GM23248 (cell line): ENCODE results near the gene GDPD5. TPM values are rescaled to one million over a fixed set of nuclear protein-coding genes. Genes with fewer than 3 reads are reported as not detected.

Experiments used
- DNase-seq: peaks from one replicate; pipeline ENCODE4 v3.0.0-alpha.2; 2015
- H2AFZ ChIP-seq: fragments of 200-600 bp; sonication (generic); 2 replicates; pipeline ENCODE4 v1.6.1; 2016; ENCODE audit warnings: antibody characterized with exemption
- H3F3A ChIP-seq: fragments of 200-600 bp; sonication (generic); 2 replicates; pipeline ENCODE4 v1.6.1; 2016; ENCODE audit warnings: mild to moderate bottlenecking, antibody characterized with exemption, mixed run types; ENCODE audit not compliant: insufficient read depth
- H3K27ac ChIP-seq: fragments of 200-600 bp; sonication (generic); 2 replicates; pipeline ENCODE4 v1.5.1; 2016; ENCODE audit warnings: mild to moderate bottlenecking
- H3K27me3 ChIP-seq: fragments of 200-600 bp; sonication (generic); replicated peaks from 2 replicates; pipeline ENCODE4 v1.6.1; 2016; ENCODE audit warnings: mild to moderate bottlenecking; ENCODE audit not compliant: insufficient read depth
- H3K36me3 ChIP-seq: fragments of 200-600 bp; sonication (generic); 2 replicates; pipeline ENCODE4 v1.6.1; 2016; ENCODE audit warnings: low read depth, mild to moderate bottlenecking
- H3K4me1 ChIP-seq: fragments of 200-600 bp; sonication (generic); 2 replicates; pipeline ENCODE4 v1.6.1; 2016; ENCODE audit warnings: mild to moderate bottlenecking; ENCODE audit not compliant: insufficient read depth
- H3K4me2 ChIP-seq: fragments of 200-600 bp; sonication (generic); one replicate; pipeline ENCODE4 v1.6.1; 2016; ENCODE audit warnings: mild to moderate bottlenecking; ENCODE audit not compliant: unreplicated experiment
- H3K4me3 ChIP-seq: fragments of 200-600 bp; sonication (generic); 2 replicates; pipeline ENCODE4 v1.5.1; 2016; ENCODE audit warnings: mild to moderate bottlenecking
- H3K79me2 ChIP-seq: fragments of 200-600 bp; sonication (generic); 2 replicates; pipeline ENCODE4 v1.6.1; 2016; ENCODE audit warnings: mild to moderate bottlenecking; ENCODE audit not compliant: insufficient read depth
- H3K9ac ChIP-seq: fragments of 200-600 bp; sonication (generic); 2 replicates; pipeline ENCODE4 v1.6.1; 2016; ENCODE audit warnings: mild to moderate bottlenecking
- H3K9me2 ChIP-seq: fragments of 200-600 bp; sonication (generic); 2 replicates; pipeline ENCODE4 v1.6.1; 2016; ENCODE audit warnings: mixed run types, mild to moderate bottlenecking, moderate library complexity; ENCODE audit not compliant: insufficient read depth
- H3K9me3 ChIP-seq: fragments of 200-600 bp; sonication (generic); one replicate; pipeline ENCODE4 v1.6.1; 2017; ENCODE audit warnings: low read depth
- H4K20me1 ChIP-seq: fragments of 200-600 bp; sonication (generic); 2 replicates; pipeline ENCODE4 v1.6.0; 2016; ENCODE audit not compliant: insufficient read depth
- EZH2 ChIP-seq: fragments of 200-600 bp; sonication (generic); IDR thresholded peaks from 2 replicates; pipeline ENCODE4 v1.6.1; 2018; ENCODE audit warnings: antibody characterized with exemption, mild to moderate bottlenecking; ENCODE audit not compliant: insufficient read depth, poor library complexity, severe bottlenecking
- EZH2phosphoT487 ChIP-seq: fragments of 200-600 bp; sonication (generic); IDR thresholded peaks from 2 replicates; pipeline ENCODE4 v1.6.1; 2018; ENCODE audit warnings: antibody characterized with exemption, moderate library complexity, mild to moderate bottlenecking, low read depth; ENCODE audit not compliant: insufficient read depth
- WGBS, 2 experiments: methylation state at CpG; one replicate each; pipeline ENCODE4 v1.1.6; 2015 to 2017; ENCODE audit warnings: low lambda C conversion rate in 2 of 2, low coverage in 1 of 2; ENCODE audit errors: missing lambda C conversion rate in 2 of 2; 5-methylcytosine and 5-hydroxymethylcytosine counted together
- in situ Hi-C: fragments of 300-500 bp; cut with MboI; formaldehyde crosslinking; loops from 2 replicates; pipeline ENCODE4 v1.15.0; 2020
- polyA plus RNA-seq: library from polyadenylated mRNA; unstranded; fragments of >200 nt; fragmentation: Nextera tagmentation; extraction: Ambion mirVana; gene quantifications from 2 replicates; pipeline ENCODE4 v1.2.1, GENCODE V29; 2016
- total RNA-seq: library from RNA; depleted of rRNA; stranded (reverse); fragments of >200 nt; shearing (Covaris generic); gene quantifications from 2 replicates; pipeline ENCODE4 v1.2.3, GENCODE V29; 2014

GDPD5 gene
- total and polyA plus RNA-seq, 2 experiments from 2014 or later: 3.4 to 10.7 TPM

- Histone ChIP-seq H3F3A (no peaks in the 10 kb centered on the region), H3K4me1 (0 out of 2 replicates have a peak, but pooled peaks cover 4% of the 10 kb centered on the region), H3K27ac (no peak within 1 kb of the TSS), H4K20me1 (no peaks in the 10 kb centered on the region), H3K4me2 (no peak within 1 kb of the TSS), H2AFZ (no peak within 1 kb of the TSS), H3K9ac (no peak within 1 kb of the TSS), H3K9me2 (no peaks in the 10 kb centered on the region), H3K9me3 (no peaks in the 10 kb centered on the region), H3K36me3 (no peaks in the 10 kb centered on the region), H3K4me3 (no peak within 1 kb of the TSS), H3K79me2 (no peaks in the 10 kb centered on the region), H3K27me3 (peaks cover 20% of the 10 kb centered on the region)
- in situ Hi-C loops: no loop called here
- TF ChIP-seq EZH2phosphoT487: no peak
- TF ChIP-seq EZH2: no peak
- no peak for DNase-seq
- WGBS, 2 experiments: 31 to 40% methylated on average over 10 to 14 of the region's 14 CpGs
These were observed 92.8 kb downstream of the GDPD5 start, which contains the start of gene KLHL35 for GRCh38 chr11:75432911-75433321. KLHL35 (minus strand) TSS chr11:75433203; CDS start chr11:75430629, 2,574 bp downstream.

DNA sequence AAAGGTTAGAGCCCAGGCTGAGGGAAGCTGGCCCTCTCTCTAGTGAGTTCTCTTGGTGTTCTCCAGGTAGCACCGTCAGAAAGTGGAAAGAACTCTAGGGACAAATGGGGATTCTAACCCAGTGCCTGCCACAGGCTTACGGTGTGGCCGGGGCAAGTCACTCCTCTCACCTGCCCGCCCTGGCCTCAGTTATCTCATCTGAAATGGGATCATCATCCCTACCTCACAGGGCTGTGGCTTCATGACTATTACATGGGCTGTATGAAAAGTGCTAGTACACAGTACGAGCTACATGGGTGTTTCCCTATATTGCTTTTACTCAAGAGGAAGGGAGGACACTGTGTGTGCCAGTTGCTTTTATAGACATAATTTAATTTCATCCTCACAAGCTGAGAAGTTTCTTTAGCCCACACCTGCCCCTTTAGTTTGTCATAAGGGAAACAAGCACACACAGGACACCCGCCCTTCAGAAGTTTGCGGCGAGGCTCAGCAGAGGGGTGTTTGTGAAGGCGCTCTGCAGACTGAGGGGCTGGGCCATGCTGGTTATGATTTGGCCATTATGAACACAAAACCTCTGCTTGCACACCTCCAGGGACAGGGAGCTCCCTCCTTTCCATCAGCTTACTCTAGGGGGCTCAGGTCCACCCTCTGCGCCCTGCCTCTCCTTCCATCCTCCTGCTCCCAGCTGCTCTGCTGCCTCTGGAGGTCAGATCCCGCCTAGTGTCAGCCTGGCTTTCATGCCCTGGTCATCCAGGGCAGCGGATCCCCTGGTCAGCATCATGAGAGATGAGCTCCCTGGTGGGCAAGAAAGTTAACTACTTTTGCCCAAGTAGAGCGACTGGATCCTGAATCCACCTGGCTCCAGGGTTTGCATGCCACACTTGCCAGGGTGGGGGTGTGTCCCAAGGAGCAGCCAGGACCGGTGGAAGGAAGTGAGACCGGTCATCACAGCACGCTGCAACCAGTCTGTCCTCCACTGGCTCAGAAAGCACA is 93.9 kb downstream of the GDPD5 start:
- H2AFZ ChIP-seq: no peak overlapping the region
- TF ChIP-seq EZH2 (no peak), EZH2phosphoT487 (no peak)
- WGBS, 2 experiments: 59 to 61% methylated on average over 16 of the region's 16 CpGs
- H3K9ac ChIP-seq: no peak overlapping the region
- DNase-seq: peak; percentile 16
- H3K36me3 ChIP-seq: no peaks in the 10 kb centered on the region
- no peak overlapping the region for H3K27ac ChIP-seq
- in situ Hi-C loops: no loop called here
- no peaks in the 10 kb centered on the region for H3K9me2 ChIP-seq
- no peak overlapping the region for H3K4me2 ChIP-seq
- no peaks in the 10 kb centered on the region for H3K9me3 ChIP-seq
- no peaks in the 10 kb centered on the region for H4K20me1 ChIP-seq
- no peaks in the 10 kb centered on the region for H3F3A ChIP-seq
- H3K27me3 ChIP-seq: peaks cover 20% of the 10 kb centered on the region
- H3K4me3 ChIP-seq: no peak overlapping the region
- 0 out of 2 replicates have a peak, but pooled peaks cover 4% of the 10 kb centered on the region for H3K4me1 ChIP-seq
- H3K79me2 ChIP-seq: no peaks in the 10 kb centered on the region

DNA sequence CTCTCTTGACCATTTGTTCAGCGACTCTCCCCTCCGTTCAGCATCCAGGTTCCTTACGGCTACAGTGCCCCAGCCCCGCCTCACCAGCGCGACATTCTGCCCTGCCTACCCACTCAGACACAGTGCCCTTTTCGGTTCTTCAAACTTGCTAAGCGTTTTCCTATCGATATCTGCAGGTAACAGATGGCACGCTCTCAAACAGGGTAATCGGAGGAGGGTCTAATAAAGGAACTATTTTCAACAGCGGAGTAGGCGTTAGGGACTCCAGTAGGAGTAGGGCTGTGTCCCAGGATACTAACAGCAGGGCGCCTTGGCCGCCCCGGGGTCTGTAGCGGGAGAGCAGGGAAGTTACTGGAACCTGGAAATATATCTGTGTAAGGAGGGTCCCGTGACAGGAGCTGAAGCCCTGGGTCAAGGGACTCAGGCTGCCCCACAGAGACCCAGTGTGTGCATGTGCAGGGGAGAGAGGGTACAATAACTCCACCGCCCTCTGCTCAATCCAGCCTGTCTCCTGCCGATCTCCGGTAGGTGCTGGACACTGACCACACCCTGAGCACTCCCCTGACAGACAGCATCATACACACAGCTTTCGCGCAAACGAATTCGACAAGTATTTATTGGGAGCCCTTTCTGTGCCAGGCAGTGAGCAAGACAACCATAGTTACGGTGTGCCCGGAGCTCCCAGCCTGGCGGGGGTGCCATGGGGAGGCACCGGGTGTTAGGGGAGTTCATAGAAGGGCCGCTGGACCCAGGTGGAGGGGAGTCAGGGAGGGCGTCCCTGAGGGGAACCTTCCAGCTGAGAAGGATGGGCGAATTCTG is 94.8 kb downstream of the GDPD5 start:
- Histone ChIP-seq H3F3A (no peaks in the 10 kb centered on the region), H3K9me3 (no peaks in the 10 kb centered on the region), H3K27me3 (peaks cover 20% of the 10 kb centered on the region), H3K4me2 (peak overlapping the region; percentile 74), H3K9ac (peak overlapping the region; percentile 48), H3K27ac (no peak overlapping the region), H4K20me1 (no peaks in the 10 kb centered on the region), H2AFZ (peak overlapping the region; percentile 79), H3K4me1 (0 out of 2 replicates have a peak, but pooled peaks cover 4% of the 10 kb centered on the region), H3K36me3 (no peaks in the 10 kb centered on the region), H3K4me3 (peak overlapping the region; percentile 67), H3K79me2 (no peaks in the 10 kb centered on the region), H3K9me2 (no peaks in the 10 kb centered on the region)
- DNase-seq: no peak
- WGBS, 2 experiments: 21 to 26% methylated on average over 31 to 32 of the region's 32 CpGs
- in situ Hi-C loops: no loop called here
- TF ChIP-seq EZH2 (no peak), EZH2phosphoT487 (no peak)
